ENCODE results near the gene RSL24D1. TPM values are rescaled to one million over a fixed set of nuclear protein-coding genes. Genes with fewer than 3 reads are reported as not detected.

RSL24D1 gene
- total and polyA plus RNA-seq, 2 of the 13 experiments (the other 11 are each of a cell fraction or from before 2014, with no cell fraction given), result 58.8 to 100.0 TPM

GRCh38 chr15:55195996-55196395, 745 bp downstream of the RSL24D1 start:
- peaks cover 58% of the 10 kb centered on the region for H3K79me2 ChIP-seq (ENCODE audit: insufficient read depth, low read length)
- DNase-seq (ENCODE audit: low spot score) (no peak), ATAC-seq (no peak), FAIRE-seq (no peak)
- H3K36me3 ChIP-seq (replicated peaks in 1 of 2; ENCODE audit: control insufficient read depth in 1 of 2, insufficient read depth in 2 of 2, low read length in 2 of 2), result peaks cover 3 to 12% of the 10 kb centered on the region in 2 experiments; a peak in 4 of 5 replicates
- H3K27ac ChIP-seq (ENCODE audit: extremely low read length, insufficient read depth, low read length), result peak overlapping the region; percentile 89
- intact Hi-C loops (cut with micrococcal nuclease; ENCODE audit: unreplicated experiment), result loop anchor here (2.0 kb wide), 1 partner anchor 21 kb away; no protein-coding TSS in a partner anchor
- H3K9me3 ChIP-seq (ENCODE audit: low read length), result no peaks in the 10 kb centered on the region
- TF ChIP-seq HOXA5 (CRISPR knock-in tag; IDR thresholded peaks at IDR 0.05), result 0 out of 2 replicates have a peak, but pooled peaks have one; percentile 7
- 0 out of 2 replicates have a peak, but pooled peaks have one; percentile 8 for TF ChIP-seq ELF4 (CRISPR knock-in tag; IDR thresholded peaks at IDR 0.05; ENCODE audit: borderline replicate concordance)
- no peak for TF ChIP-seq ATF5 (CRISPR knock-in tag; IDR thresholded peaks at IDR 0.05; ENCODE audit: low read depth)
- no peak for TF ChIP-seq ZNF251 (CRISPR knock-in tag; IDR thresholded peaks at IDR 0.05)
- WGBS (ENCODE audit: low lambda C conversion rate), result 0% methylated on average over 9 of the region's 9 CpGs
- peak overlapping the region; percentile 97 for H3K9ac ChIP-seq (ENCODE audit: insufficient read depth, low read depth, low read length)
- peaks cover 36% of the 10 kb centered on the region for H3K4me1 ChIP-seq (ENCODE audit: insufficient read depth, low read length)
- in situ Hi-C loops (cut with HindIII; ENCODE audit: extremely low pct_ligation_motif_present, low pct_unique_long_range_greater_than_20kb), result no loop called here
- ChIA-PET CTCF (ENCODE audit: low intra/inter-chr PET ratio, low total read pairs) (no interaction called here), POLR2A (interaction anchor here (1.3 to 1.6 kb wide), 2 partner anchors 12 to 32 kb away, joined by 3 to 4 read pairs; no protein-coding TSS in a partner anchor)
- H4K20me1 ChIP-seq (ENCODE audit: insufficient read depth, low read length), result peaks cover 33% of the 10 kb centered on the region
- H3K27me3 ChIP-seq (ENCODE audit: control insufficient read depth in 1 of 2, insufficient read depth in 2 of 2, low read length in 2 of 2), result no peaks in the 10 kb centered on the region; a peak in 1 of 5 replicates
- H3K4me2 ChIP-seq (ENCODE audit: low read depth, low read length), result peak overlapping the region; percentile 83
- no TSS peak for BruUV-seq (replicated peaks)
- peak overlapping the region; percentile 66 to 91 (median 85) for H3K4me3 ChIP-seq (replicated peaks in 1 of 3; ENCODE audit: insufficient read depth in 1 of 3, low read depth in 2 of 3, low read length in 3 of 3)
- H2AFZ ChIP-seq (ENCODE audit: low read length), result no peak overlapping the region

- peaks cover 33% of the 10 kb centered on the region for H4K20me1 ChIP-seq (ENCODE audit: insufficient read depth, low read length)
- H3K9me3 ChIP-seq (ENCODE audit: low read length), result no peaks in the 10 kb centered on the region
- ChIA-PET CTCF (ENCODE audit: low intra/inter-chr PET ratio, low total read pairs) (no interaction called here), POLR2A (no interaction called here)
- peaks cover 70% of the 10 kb centered on the region for H3K79me2 ChIP-seq (ENCODE audit: insufficient read depth, low read length)
- intact Hi-C loops (cut with micrococcal nuclease; ENCODE audit: unreplicated experiment) (no loop called here), in situ Hi-C loops (cut with HindIII; ENCODE audit: extremely low pct_ligation_motif_present, low pct_unique_long_range_greater_than_20kb) (no loop called here)
- BruUV-seq (replicated peaks), result no TSS peak
- H3K4me1 ChIP-seq (ENCODE audit: insufficient read depth, low read length), result peaks cover 36% of the 10 kb centered on the region
- H3K4me3 ChIP-seq (replicated peaks in 1 of 3; ENCODE audit: insufficient read depth in 1 of 3, low read depth in 2 of 3, low read length in 3 of 3), result peak overlapping the region; percentile 18 to 91 (median 85); a peak in 4 of 6 replicates
- peaks cover 4 to 22% of the 10 kb centered on the region in 2 experiments; a peak in 4 of 5 replicates for H3K36me3 ChIP-seq (replicated peaks in 1 of 2; ENCODE audit: control insufficient read depth in 1 of 2, insufficient read depth in 2 of 2, low read length in 2 of 2)
- peak overlapping the region; percentile 97 for H3K9ac ChIP-seq (ENCODE audit: insufficient read depth, low read depth, low read length)
- ATAC-seq (no peak), DNase-seq (ENCODE audit: low spot score) (no peak), FAIRE-seq (no peak)
- H3K27me3 ChIP-seq (ENCODE audit: control insufficient read depth in 1 of 2, insufficient read depth in 2 of 2, low read length in 2 of 2), result no peaks in the 10 kb centered on the region; a peak in 1 of 5 replicates
- H2AFZ ChIP-seq (ENCODE audit: low read length), result no peak overlapping the region
- H3K4me2 ChIP-seq (ENCODE audit: low read depth, low read length), result peak overlapping the region; percentile 83
- no peak overlapping the region for H3K27ac ChIP-seq (ENCODE audit: extremely low read length, insufficient read depth, low read length)
- no peak for TF ChIP-seq SALL2 (CRISPR knock-in tag; IDR thresholded peaks at IDR 0.05)
- no peak for TF ChIP-seq NONO (IDR thresholded peaks at IDR 0.05)
- TF ChIP-seq NONO (CRISPR knock-in tag; conservative IDR thresholded peaks at IDR 0.05), result no peak
- TF ChIP-seq KDM4B (CRISPR knock-in tag; IDR thresholded peaks at IDR 0.05), result no peak
- TF ChIP-seq NAIF1 (CRISPR knock-in tag; IDR thresholded peaks at IDR 0.05; ENCODE audit: borderline replicate concordance), result no peak
- no peak for TF ChIP-seq TEAD3 (CRISPR knock-in tag; optimal IDR thresholded peaks at IDR 0.05; ENCODE audit: borderline replicate concordance)
- TF ChIP-seq ZBTB2 (CRISPR knock-in tag; IDR thresholded peaks at IDR 0.05; ENCODE audit: low read depth), result no peak
- no peak for TF ChIP-seq ZBTB33 (CRISPR knock-in tag; IDR thresholded peaks at IDR 0.05)
- no peak for TF ChIP-seq ARID3A (IDR thresholded peaks at IDR 0.05; ENCODE audit: low read depth, low read length)
Measured at GRCh38 chr15:55194256-55194655, 2.5 kb downstream of the RSL24D1 start.

Measured in HepG2 (cell line).